Measurements from ENCODE around the gene KIF26B.

Gene KIF26B

GRCh38 chr1:245679821-245680780 is 525.3 kb downstream of the KIF26B start:
- no peak for DNase-seq (ENCODE audit: low read depth, low spot score)
- H3K27ac ChIP-seq = no peak overlapping the region

DNA sequence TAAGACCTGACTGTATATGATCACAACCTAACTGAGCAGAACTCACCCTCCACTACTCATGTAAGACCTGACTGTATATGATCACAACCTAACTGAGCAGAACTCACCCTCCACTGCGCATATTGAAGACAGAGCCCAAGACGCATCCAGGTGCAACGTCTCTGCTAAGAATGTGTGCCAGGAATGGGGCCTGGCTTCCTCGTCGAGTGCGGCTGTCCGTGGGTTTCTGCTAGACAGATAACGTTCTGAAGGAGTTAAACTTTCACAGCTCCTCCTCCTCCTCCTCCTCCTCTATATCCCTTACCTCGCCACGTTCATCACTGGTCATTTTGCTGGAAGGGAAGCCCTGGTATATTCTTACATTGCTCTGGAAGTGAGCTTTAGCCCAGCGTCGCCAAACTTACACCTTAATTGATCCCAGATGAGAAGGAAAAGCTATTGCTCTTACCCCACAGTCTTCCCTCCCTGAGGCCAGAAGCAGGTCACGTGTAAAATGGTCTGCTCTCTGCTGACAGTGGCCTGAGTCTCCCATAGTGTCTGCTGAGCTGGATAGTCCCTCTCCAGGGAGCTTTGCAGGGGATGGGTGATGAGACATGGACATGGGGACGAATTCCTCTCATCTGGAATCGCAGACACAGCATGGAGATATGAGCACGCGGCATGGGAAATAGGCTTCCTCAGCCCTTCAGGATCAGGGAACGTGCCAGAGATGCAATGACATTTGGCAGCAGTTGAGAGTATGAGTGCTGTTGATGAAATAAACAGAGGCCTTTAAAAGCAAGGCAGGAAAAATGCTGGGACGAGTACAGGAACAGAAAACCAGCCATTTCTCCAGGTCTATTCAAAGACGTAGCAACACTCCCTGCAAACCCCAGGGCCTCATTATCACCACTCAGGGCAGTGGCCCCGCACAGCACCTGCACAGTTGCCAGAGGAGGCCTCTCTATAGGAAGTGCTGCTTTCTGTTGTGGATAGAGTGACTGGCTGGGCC is 528.1 kb downstream of the KIF26B start:
- H3K27ac ChIP-seq = no peak overlapping the region
- DNase-seq (ENCODE audit: low read depth, low spot score) = no peak

- H3K27ac ChIP-seq = no peak overlapping the region
- no peak for DNase-seq (ENCODE audit: low read depth, low spot score)
Measured at GRCh38 chr1:245683676-245684075, 528.9 kb downstream of the KIF26B start.

- no peak overlapping the region for H3K27ac ChIP-seq
Measured at GRCh38 chr1:245684166-245684565, 529.4 kb downstream of the KIF26B start.

GRCh38 chr1:245684571-245684970 is 529.8 kb downstream of the KIF26B start:
- no peak overlapping the region for H3K27ac ChIP-seq

More at GRCh38 chr1:245684166-245684565, 529.4 kb downstream of the KIF26B start:
- DNase-seq (ENCODE audit: low read depth, low spot score) = no peak

DNA sequence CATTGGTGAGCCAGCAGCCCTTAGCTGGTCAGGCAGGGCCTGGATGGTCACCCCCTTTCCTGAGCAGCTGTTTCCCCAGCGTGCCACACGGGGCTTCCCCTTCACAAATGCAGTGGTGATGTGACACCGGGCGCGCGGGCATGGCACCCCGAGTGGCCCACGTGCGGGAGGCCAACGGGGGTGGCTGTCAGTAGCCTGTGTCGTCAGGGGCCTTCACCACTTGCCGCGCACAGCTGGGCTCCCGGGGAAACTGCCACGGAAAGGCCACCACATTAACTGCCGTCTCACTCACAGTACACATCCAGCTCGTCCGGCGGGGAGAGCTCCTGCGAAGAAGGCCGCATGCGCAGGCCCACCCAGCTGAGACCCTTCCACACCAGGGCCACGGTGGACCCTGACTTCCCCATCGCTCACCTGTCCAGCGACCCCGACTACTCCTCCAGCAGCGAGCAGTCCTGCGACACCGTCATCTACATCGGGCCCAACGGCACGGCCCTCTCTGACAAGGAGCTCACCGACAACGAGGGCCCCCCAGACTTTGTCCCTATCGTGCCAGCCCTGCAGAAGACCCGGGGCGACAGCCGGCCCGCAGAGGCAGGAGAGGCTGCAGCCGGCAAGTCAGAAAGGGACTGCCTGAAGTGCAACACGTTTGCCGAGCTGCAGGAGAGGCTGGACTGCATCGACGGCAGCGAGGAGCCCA is 530.5 kb downstream of the KIF26B start:
- no peak for DNase-seq (ENCODE audit: low read depth, low spot score)
- no peak overlapping the region for H3K27ac ChIP-seq

More at GRCh38 chr1:245684571-245684970, 529.8 kb downstream of the KIF26B start:
- no peak for DNase-seq (ENCODE audit: low read depth, low spot score)

DNA sequence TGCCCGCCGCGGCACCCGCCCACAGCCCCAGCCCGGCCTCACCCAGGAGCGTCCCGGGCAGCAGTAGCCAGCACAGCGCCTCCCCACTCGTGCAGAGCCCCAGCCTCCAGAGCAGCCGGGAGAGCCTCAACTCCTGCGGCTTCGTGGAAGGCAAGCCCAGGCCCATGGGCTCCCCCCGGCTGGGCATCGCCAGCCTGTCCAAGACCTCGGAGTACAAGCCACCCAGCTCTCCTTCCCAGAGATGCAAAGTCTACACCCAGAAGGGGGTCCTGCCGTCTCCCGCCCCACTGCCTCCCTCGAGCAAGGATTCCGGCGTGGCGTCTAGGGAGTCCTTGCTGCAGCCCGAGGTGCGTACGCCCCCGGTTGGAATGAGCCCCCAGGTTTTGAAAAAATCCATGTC is 531.2 kb downstream of the KIF26B start:
- H3K27ac ChIP-seq = no peak overlapping the region
- no peak for DNase-seq (ENCODE audit: low read depth, low spot score)

DNA sequence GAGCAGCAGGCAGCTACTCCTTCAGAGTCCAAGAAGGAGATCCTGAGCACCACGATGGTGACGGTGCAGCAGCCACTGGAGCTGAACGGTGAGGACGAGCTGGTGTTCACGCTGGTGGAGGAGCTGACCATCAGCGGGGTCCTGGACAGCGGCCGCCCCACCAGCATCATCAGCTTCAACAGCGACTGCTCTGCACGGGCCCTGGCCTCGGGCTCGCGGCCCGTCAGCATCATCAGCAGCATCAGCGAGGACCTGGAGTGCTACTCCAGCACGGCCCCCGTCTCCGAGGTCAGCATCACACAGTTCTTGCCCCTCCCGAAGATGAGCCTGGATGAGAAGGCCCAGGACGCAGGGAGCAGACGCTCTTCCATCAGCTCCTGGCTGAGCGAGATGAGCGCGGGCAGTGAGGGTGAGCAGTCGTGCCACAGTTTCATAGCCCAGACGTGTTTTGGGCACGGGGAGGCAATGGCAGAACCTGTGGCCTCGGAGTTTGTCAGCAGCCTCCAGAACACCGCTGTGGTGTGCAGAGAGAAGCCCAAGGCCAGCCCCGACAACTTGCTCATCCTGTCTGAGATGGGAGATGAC is 531.8 kb downstream of the KIF26B start:
- DNase-seq (ENCODE audit: low read depth, low spot score) = no peak
- H3K27ac ChIP-seq = no peak overlapping the region

DNA sequence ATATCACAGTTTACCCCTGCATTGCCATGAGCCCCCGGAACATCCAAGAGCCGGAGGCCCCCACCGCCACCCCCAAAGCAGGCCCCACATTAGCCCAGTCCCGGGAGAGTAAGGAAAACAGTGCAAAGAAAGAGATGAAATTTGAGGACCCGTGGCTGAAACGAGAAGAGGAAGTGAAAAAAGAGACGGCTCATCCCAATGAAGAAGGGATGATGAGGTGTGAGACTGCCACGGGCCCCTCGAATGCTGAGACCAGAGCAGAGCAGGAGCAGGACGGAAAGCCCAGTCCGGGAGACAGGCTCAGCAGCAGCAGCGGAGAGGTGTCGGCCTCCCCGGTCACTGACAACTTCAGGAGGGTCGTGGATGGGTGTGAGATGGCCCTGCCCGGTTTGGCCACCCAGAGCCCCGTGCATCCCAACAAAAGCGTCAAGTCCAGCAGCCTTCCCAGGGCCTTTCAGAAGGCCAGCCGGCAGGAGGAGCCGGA is 532.4 kb downstream of the KIF26B start:
- DNase-seq (ENCODE audit: low read depth, low spot score) = no peak
- no peak overlapping the region for H3K27ac ChIP-seq

- no peak for DNase-seq (ENCODE audit: low read depth, low spot score)
- no peak overlapping the region for H3K27ac ChIP-seq
Measured at GRCh38 chr1:245687636-245688535, 533.1 kb downstream of the KIF26B start.

DNA sequence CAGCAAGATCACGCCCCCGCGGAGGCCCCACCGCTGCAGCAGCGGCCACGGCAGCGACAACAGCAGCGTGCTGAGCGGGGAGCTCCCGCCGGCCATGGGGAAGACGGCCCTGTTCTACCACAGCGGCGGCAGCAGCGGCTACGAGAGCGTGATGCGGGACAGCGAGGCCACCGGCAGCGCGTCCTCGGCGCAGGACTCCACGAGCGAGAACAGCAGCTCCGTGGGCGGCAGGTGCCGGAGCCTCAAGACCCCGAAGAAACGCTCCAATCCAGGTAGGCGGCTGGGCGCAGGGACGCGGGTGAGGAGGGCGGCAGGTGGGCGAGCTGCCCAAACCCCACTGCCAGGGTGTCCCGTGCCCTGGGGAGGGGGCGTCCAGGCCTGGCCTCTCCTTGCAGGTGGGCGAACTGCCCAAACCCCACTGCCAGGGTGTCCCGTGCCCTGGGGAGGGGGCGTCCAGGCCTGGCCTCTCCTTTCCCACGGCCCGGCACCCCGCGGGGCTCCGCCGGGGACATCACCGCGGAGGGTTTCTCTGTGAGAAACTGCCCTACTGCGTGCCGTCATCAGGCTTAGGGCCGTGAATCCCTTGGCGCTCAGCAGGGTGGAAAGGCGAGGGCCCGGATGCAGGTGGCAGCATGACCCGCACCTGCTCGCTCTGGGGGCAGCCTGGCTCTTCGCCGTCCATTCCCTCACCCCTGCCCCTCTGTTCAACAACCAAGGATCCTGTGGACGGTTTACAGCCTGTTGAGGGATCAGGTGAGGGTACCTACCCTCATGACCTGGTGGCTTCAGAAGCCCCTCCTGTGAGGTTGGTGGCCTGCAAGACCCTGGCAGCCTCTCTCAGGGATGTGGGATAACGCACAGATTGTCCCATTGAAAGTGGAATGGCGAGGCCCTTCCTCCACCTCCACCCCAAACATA is 534.0 kb downstream of the KIF26B start:
- DNase-seq (ENCODE audit: low read depth, low spot score) = no peak
- H3K27ac ChIP-seq = no peak overlapping the region

DNA sequence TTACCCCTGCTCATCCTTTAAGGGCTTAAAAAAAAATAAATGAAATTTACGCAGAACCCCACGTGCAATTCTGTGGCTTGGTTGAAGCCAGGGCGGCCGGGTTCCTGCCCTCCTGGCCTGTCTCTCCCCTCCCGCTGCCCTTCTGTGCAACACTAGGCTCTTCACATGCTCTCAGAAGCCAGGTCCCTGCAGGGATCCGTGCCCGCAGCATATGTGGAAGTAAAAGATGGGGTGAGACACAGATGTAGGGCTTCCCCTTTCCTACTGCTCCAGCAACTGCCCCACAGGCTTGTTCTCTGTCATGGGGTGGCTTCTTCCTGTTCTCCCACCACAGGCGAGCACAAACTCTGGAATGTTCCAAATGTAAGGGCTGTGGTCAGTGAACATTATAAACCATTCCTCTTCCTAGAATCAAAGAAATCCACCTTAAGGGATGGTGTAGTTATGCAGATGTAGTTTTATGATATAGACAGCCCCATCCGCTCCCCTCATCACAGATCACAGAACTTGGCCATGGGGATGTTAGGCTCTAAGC is 535.4 kb downstream of the KIF26B start:
- H3K27ac ChIP-seq = no peak overlapping the region
- no peak for DNase-seq (ENCODE audit: low read depth, low spot score)

GRCh38 chr1:245690946-245691541 is 536.3 kb downstream of the KIF26B start:
- no peak overlapping the region for H3K27ac ChIP-seq
- DNase-seq (ENCODE audit: low read depth, low spot score) = no peak

DNA sequence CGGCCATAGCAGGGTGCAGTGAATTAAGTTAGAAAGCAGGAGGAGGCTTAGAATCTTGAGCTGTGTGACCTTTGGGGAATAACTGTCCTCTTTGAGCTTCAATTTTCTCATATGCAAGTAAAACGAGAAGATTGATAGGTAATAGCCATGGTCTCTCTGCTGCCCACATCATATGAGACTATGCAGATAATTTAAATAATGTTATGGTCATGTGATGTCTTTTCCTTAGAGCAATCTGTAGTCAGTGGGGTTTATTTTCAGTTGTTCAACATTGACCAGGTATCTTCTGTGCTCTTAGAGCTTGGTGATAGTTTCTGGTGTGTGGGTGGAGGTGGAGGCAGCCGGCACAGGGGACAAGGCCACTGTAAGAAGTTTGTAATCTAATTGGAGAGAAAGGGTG is 537.1 kb downstream of the KIF26B start:
- no peak for DNase-seq (ENCODE audit: low read depth, low spot score)
- no peak overlapping the region for H3K27ac ChIP-seq

GRCh38 chr1:245692318-245692717 is 537.5 kb downstream of the KIF26B start:
- no peak for DNase-seq (ENCODE audit: low read depth, low spot score)

GRCh38 chr1:245693116-245693793 is 538.5 kb downstream of the KIF26B start:
- no peak for DNase-seq (ENCODE audit: low read depth, low spot score)

More at GRCh38 chr1:245692318-245692717, 537.5 kb downstream of the KIF26B start:
- no peak overlapping the region for H3K27ac ChIP-seq

More at GRCh38 chr1:245693116-245693793, 538.5 kb downstream of the KIF26B start:
- no peak overlapping the region for H3K27ac ChIP-seq

All from epithelial cell of prostate (primary cell).